Measurements from ENCODE around the gene TDRD7.

GRCh38 chr9:97515662-97516061, 103.8 kb downstream of the TDRD7 start:
- TF ChIP-seq CTCF (IDR thresholded peaks at IDR 0.05) (no peak), EP300 (IDR thresholded peaks at IDR 0.05) (no peak)
